ENCODE data around the gene MRPL38. TPM values are rescaled to one million over a fixed set of nuclear protein-coding genes. Genes with fewer than 3 reads are reported as not detected.

Gene MRPL38
- total and polyA plus RNA-seq, 2 of the 8 experiments (the other 6 are each of a cell fraction or from before 2014, with no cell fraction given) = 78.4 to 125 TPM

- peaks cover 5 to 35% (median 23%) of the 10 kb centered on the region in 4 experiments; a peak in 7 of 8 replicates for H3K36me3 ChIP-seq (ENCODE audit: control insufficient read depth in 2 of 4, insufficient read depth in 4 of 4, low read length in 3 of 4)
- POLR2A ChIA-PET (ENCODE audit: partially characterized antibody) = interaction anchor here (0.6 to 4.6 kb wide), 7 partner anchors 7 to 109 kb away, joined by 3 to 31 read pairs (median 4); partner anchors contain the start of genes FBF1, TRIM47 and TRIM65
- no peak overlapping the region for H3K9ac ChIP-seq (replicated peaks in 1 of 4; ENCODE audit: extremely low read depth in 1 of 4, low read depth in 3 of 4, low read length in 3 of 4)
- peaks cover 0 to 14% of the 10 kb centered on the region in 2 experiments; a peak in 2 of 4 replicates for H3K79me2 ChIP-seq (ENCODE audit: control insufficient read depth in 1 of 2, insufficient read depth in 2 of 2, low read length in 2 of 2)
- H2BK12ac ChIP-seq (ENCODE audit: low read depth, low read length) = no peak overlapping the region
- no peak overlapping the region for H3K56ac ChIP-seq (replicated peaks; ENCODE audit: insufficient read length, low read depth, low read length)
- CTCF ChIA-PET (ENCODE audit: partially characterized antibody) = interaction anchor here (0.7 to 51.3 kb wide), 10 partner anchors 8 to 402 kb away, joined by 3 to 885 read pairs (median 4); partner anchors contain the start of genes CDK3 and TRIM47
- no peak overlapping the region for H2BK15ac ChIP-seq (ENCODE audit: low read length)
- H3K18ac ChIP-seq (ENCODE audit: extremely low read depth, low read length) = no peak overlapping the region
- H2AK5ac ChIP-seq (ENCODE audit: low read depth, low read length) = no peak overlapping the region
- H3K14ac ChIP-seq (ENCODE audit: insufficient read length) = no peak overlapping the region
- no peak overlapping the region for H3K27ac ChIP-seq (ENCODE audit: low read depth, low read length)
- H4K91ac ChIP-seq (replicated peaks; ENCODE audit: insufficient read length, low read length) = no peak overlapping the region
- no peak overlapping the region for H3K4ac ChIP-seq (replicated peaks; ENCODE audit: insufficient read length, low read depth, low read length)
- H3K27me3 ChIP-seq (replicated peaks in 1 of 4; ENCODE audit: control insufficient read depth in 3 of 4, extremely low read depth in 1 of 4, insufficient read depth in 3 of 4, low read length in 3 of 4) = no peaks in the 10 kb centered on the region
- no peak overlapping the region for H3K4me3 ChIP-seq (ENCODE audit: extremely low read depth in 1 of 4, insufficient read depth in 2 of 4, low read depth in 3 of 4, low read length in 4 of 4)
- no peak overlapping the region for H2BK20ac ChIP-seq (ENCODE audit: low read length)
- H2AFZ ChIP-seq (ENCODE audit: low read length) = no peak overlapping the region
- H3K23ac ChIP-seq (ENCODE audit: insufficient read length) = no peak overlapping the region
- no peaks in the 10 kb centered on the region for H3K9me3 ChIP-seq (ENCODE audit: insufficient read depth in 2 of 2, low read depth in 1 of 2, low read length in 1 of 2)
- FAIRE-seq (no peak), DNase-seq (ENCODE audit: low read depth in 1 of 2, low spot score in 2 of 2) (no peak)
- no peaks in the 10 kb centered on the region; the same call in 1 of the 2 replicates for H3K79me1 ChIP-seq (ENCODE audit: low read depth, low read length)
- peaks cover 0 to 5% (median 3%) of the 10 kb centered on the region in 4 experiments; a peak in 5 of 7 replicates for H3K4me1 ChIP-seq (replicated peaks in 1 of 4; ENCODE audit: control insufficient read depth in 3 of 4, insufficient read depth in 4 of 4, low read length in 3 of 4)
- H4K20me1 ChIP-seq (replicated peaks in 1 of 2; ENCODE audit: control insufficient read depth in 1 of 2, insufficient read depth in 2 of 2, low read length in 2 of 2) = peaks cover 2 to 5% of the 10 kb centered on the region in 2 experiments
- H4K8ac ChIP-seq (ENCODE audit: extremely low read depth, insufficient read depth, low read length) = 0 out of 2 replicates have a peak overlapping the region, but pooled peaks have one; percentile 4
- H3K23me2 ChIP-seq (ENCODE audit: low read depth, low read length) = peaks cover 3% of the 10 kb centered on the region; the same call in 1 of the 2 replicates
- H3K4me2 ChIP-seq (ENCODE audit: insufficient read depth in 1 of 2, low read depth in 2 of 2, low read length in 2 of 2) = no peak overlapping the region
- H4K5ac ChIP-seq (ENCODE audit: insufficient read length, low read depth, low read length) = no peak overlapping the region
- no peak overlapping the region for H2BK5ac ChIP-seq (ENCODE audit: low read depth, low read length)
- 92% methylated on average over 6 of the region's 6 CpGs; no CpG with 5 or more reads in 1 of the 2 experiments for WGBS, 2 experiments (ENCODE audit: extremely low coverage in 1 of 2, insufficient coverage in 1 of 2, insufficient read length in 1 of 2, insufficient replicate concordance in 2 of 2, low coverage in 1 of 2, low lambda C conversion rate in 2 of 2, missing lambda C conversion rate in 1 of 2)
- H2BK120ac ChIP-seq (replicated peaks; ENCODE audit: low read depth, low read length) = no peak overlapping the region
- no peak for TF ChIP-seq EP300 (IDR thresholded peaks at IDR 0.05; ENCODE audit: borderline replicate concordance in 1 of 2, low read depth in 2 of 2, low read length in 2 of 2)
- TF ChIP-seq CTBP2 (IDR thresholded peaks at IDR 0.05; ENCODE audit: borderline replicate concordance, insufficient read depth, insufficient read length, low read length) = no peak
- no peak for TF ChIP-seq ASH2L (IDR thresholded peaks at IDR 0.05; ENCODE audit: low read length)
- TF ChIP-seq TAF1 (IDR thresholded peaks at IDR 0.05; ENCODE audit: low read depth, low read length) = no peak
- no peak for TF ChIP-seq POLR2AphosphoS5 (IDR thresholded peaks at IDR 0.05; ENCODE audit: low read depth, low read length)
- TF ChIP-seq EGR1 (IDR thresholded peaks at IDR 0.05; ENCODE audit: borderline replicate concordance, low read depth, low read length) = no peak
- TF ChIP-seq, protein P1, sequence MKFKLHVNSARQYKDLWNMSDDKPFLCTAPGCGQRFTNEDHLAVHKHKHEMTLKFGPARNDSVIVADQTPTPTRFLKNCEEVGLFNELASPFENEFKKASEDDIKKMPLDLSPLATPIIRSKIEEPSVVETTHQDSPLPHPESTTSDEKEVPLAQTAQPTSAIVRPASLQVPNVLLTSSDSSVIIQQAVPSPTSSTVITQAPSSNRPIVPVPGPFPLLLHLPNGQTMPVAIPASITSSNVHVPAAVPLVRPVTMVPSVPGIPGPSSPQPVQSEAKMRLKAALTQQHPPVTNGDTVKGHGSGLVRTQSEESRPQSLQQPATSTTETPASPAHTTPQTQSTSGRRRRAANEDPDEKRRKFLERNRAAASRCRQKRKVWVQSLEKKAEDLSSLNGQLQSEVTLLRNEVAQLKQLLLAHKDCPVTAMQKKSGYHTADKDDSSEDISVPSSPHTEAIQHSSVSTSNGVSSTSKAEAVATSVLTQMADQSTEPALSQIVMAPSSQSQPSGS (IDR thresholded peaks at IDR 0.05; ENCODE audit: low read length) = no peak
- TF ChIP-seq BCL11A (IDR thresholded peaks at IDR 0.05; ENCODE audit: low read depth in 2 of 2, low read length in 2 of 2) = no peak
- TF ChIP-seq BACH1 (IDR thresholded peaks at IDR 0.05; ENCODE audit: low read length) = no peak
- no peak for TF ChIP-seq RNF2 (IDR thresholded peaks at IDR 0.05; ENCODE audit: borderline replicate concordance, low read depth, low read length, missing control alignments, poor library complexity, severe bottlenecking)
- TF ChIP-seq CHD2 (IDR thresholded peaks at IDR 0.05; ENCODE audit: low read length) = no peak
- TF ChIP-seq CEBPB (IDR thresholded peaks at IDR 0.05; ENCODE audit: low read depth, low read length) = no peak
These were observed 2.3 kb downstream of the MRPL38 start for GRCh38 chr17:75902406-75902805.
